Skeletal muscle tissue (tissue), 4 donors: ENCODE measurements around the gene DGKD. TPM values are rescaled to one million over a fixed set of nuclear protein-coding genes. Genes with fewer than 3 reads are reported as not detected.

Source experiments
- H3K27ac ChIP-seq: one replicate; pipeline ENCODE4 v1.7.0; 2013; ENCODE audit warnings: mild to moderate bottlenecking, low read depth, low read length, inconsistent platforms
- H3K27me3 ChIP-seq, 3 donors: one replicate each; pipeline ENCODE4 v1.7.0; 2013; ENCODE audit warnings: low read length in 3 of 3; ENCODE audit not compliant: control insufficient read depth in 3 of 3, insufficient read depth in 3 of 3
- H3K36me3 ChIP-seq, 3 donors: one replicate each; pipeline ENCODE4 v1.7.0; 2013; ENCODE audit warnings: low read length in 3 of 3; ENCODE audit not compliant: control insufficient read depth in 3 of 3, insufficient read depth in 3 of 3
- H3K4me1 ChIP-seq, 3 donors: one replicate each; pipeline ENCODE4 v1.7.0; 2013; ENCODE audit warnings: low read length in 3 of 3, mild to moderate bottlenecking in 3 of 3; ENCODE audit not compliant: control insufficient read depth in 3 of 3, insufficient read depth in 3 of 3
- H3K4me3 ChIP-seq, 3 donors: one replicate each; pipeline ENCODE4 v1.7.0; 2013; ENCODE audit warnings: low read length in 3 of 3
- H3K9ac ChIP-seq, 3 donors: one replicate each; pipeline ENCODE4 v1.7.0; 2013; ENCODE audit warnings: low read length in 3 of 3, mild to moderate bottlenecking in 3 of 3, moderate library complexity in 2 of 3, low read depth in 1 of 3
- H3K9me3 ChIP-seq, 3 donors: one replicate each; pipeline ENCODE4 v1.7.0; 2013; ENCODE audit warnings: low read length in 3 of 3; ENCODE audit not compliant: control insufficient read depth in 3 of 3
- total RNA-seq: library from RNA; depleted of rRNA; stranded (reverse); fragments of >200 nt; gene quantifications from one replicate; pipeline ENCODE4 v1.2.3, GENCODE V29; 2014
- donor health status: Osteomylitis.

DGKD gene
- total RNA-seq, 1 donor from 2014 or later = 17.2 TPM

- Histone ChIP-seq H3K4me3 (no peak overlapping the region), H3K9ac (no peak overlapping the region), H3K27ac (no peak overlapping the region), H3K27me3 (no peaks in the 10 kb centered on the region), H3K9me3 (no peaks in the 10 kb centered on the region), H3K36me3 (peaks cover 77 to 95% (median 80%) of the 10 kb centered on the region in 3 donors), H3K4me1 (peaks cover 11 to 23% (median 15%) of the 10 kb centered on the region in 3 donors)
Measured at GRCh38 chr2:233468047-233468740, 113.9 kb downstream of the DGKD start.

- Histone ChIP-seq H3K9me3 (no peaks in the 10 kb centered on the region), H3K4me1 (peaks cover 11 to 23% (median 15%) of the 10 kb centered on the region in 3 donors), H3K9ac (peak overlapping the region in 1 of 3 donors; percentile 36), H3K4me3 (no peak overlapping the region), H3K27me3 (no peaks in the 10 kb centered on the region), H3K27ac (peak overlapping the region; percentile 72), H3K36me3 (peaks cover 72 to 90% (median 77%) of the 10 kb centered on the region in 3 donors)
Measured at GRCh38 chr2:233468741-233469110, 114.4 kb downstream of the DGKD start.

GRCh38 chr2:233469261-233470010 lies 115.1 kb downstream of the DGKD start:
- Histone ChIP-seq H3K27ac (peak overlapping the region; percentile 72), H3K4me1 (peaks cover 11 to 28% (median 15%) of the 10 kb centered on the region in 3 donors), H3K36me3 (peaks cover 64 to 82% (median 72%) of the 10 kb centered on the region in 3 donors), H3K4me3 (peak overlapping the region in 1 of 3 donors; percentile 7), H3K9ac (peak overlapping the region in 2 of 3 donors; percentile 36 to 60), H3K9me3 (no peaks in the 10 kb centered on the region), H3K27me3 (no peaks in the 10 kb centered on the region)

- Histone ChIP-seq H3K27me3 (no peaks in the 10 kb centered on the region), H3K9ac (peak overlapping the region in 1 of 3 donors; percentile 60), H3K9me3 (no peaks in the 10 kb centered on the region), H3K27ac (peak overlapping the region; percentile 72), H3K4me1 (peaks cover 11 to 30% (median 15%) of the 10 kb centered on the region in 3 donors), H3K36me3 (peaks cover 57 to 75% (median 65%) of the 10 kb centered on the region in 3 donors), H3K4me3 (peak overlapping the region in 2 of 3 donors; percentile 7 to 20)
Measured at GRCh38 chr2:233470011-233470687, 115.9 kb downstream of the DGKD start.

- H3K27me3 ChIP-seq = no peaks in the 10 kb centered on the region
- H3K9me3 ChIP-seq = no peaks in the 10 kb centered on the region
- H3K36me3 ChIP-seq = peaks cover 56 to 71% (median 66%) of the 10 kb centered on the region in 3 donors
- peaks cover 11 to 30% (median 15%) of the 10 kb centered on the region in 3 donors for H3K4me1 ChIP-seq
- H3K9ac ChIP-seq = no peak overlapping the region
- peak overlapping the region; percentile 72 for H3K27ac ChIP-seq
- H3K4me3 ChIP-seq = no peak overlapping the region
Measured at GRCh38 chr2:233470839-233471238, 116.5 kb downstream of the DGKD start.

- Histone ChIP-seq H3K4me1 (peaks cover 11 to 30% (median 15%) of the 10 kb centered on the region in 3 donors), H3K27me3 (no peaks in the 10 kb centered on the region), H3K4me3 (no peak overlapping the region), H3K27ac (no peak overlapping the region), H3K9me3 (no peaks in the 10 kb centered on the region), H3K9ac (no peak overlapping the region), H3K36me3 (peaks cover 58 to 71% (median 62%) of the 10 kb centered on the region in 3 donors)
Measured at GRCh38 chr2:233471291-233472035, 117.2 kb downstream of the DGKD start.

- no peak overlapping the region for H3K27ac ChIP-seq
Measured at GRCh38 chr2:233473386-233473791, 119.1 kb downstream of the DGKD start.

GRCh38 chr2:233473878-233474277 lies 119.6 kb downstream of the DGKD start:
- H3K36me3 ChIP-seq = peaks cover 56 to 68% (median 57%) of the 10 kb centered on the region in 3 donors
- H3K27me3 ChIP-seq = no peaks in the 10 kb centered on the region
- H3K9ac ChIP-seq = no peak overlapping the region
- H3K4me3 ChIP-seq = no peak overlapping the region
- H3K27ac ChIP-seq = peak overlapping the region; percentile 62
- H3K9me3 ChIP-seq = no peaks in the 10 kb centered on the region
- H3K4me1 ChIP-seq = peaks cover 9 to 24% (median 14%) of the 10 kb centered on the region in 3 donors

More at GRCh38 chr2:233473386-233473791, 119.1 kb downstream of the DGKD start:
- Histone ChIP-seq H3K9ac (no peak overlapping the region), H3K4me1 (peaks cover 11 to 29% (median 15%) of the 10 kb centered on the region in 3 donors), H3K27me3 (no peaks in the 10 kb centered on the region), H3K9me3 (no peaks in the 10 kb centered on the region), H3K4me3 (no peak overlapping the region), H3K36me3 (peaks cover 56 to 70% (median 60%) of the 10 kb centered on the region in 3 donors)
